Measurements from ENCODE around the gene TNNI3. TPM values are rescaled to one million over a fixed set of nuclear protein-coding genes. Genes with fewer than 3 reads are reported as not detected.
"Not testable (repeated sequence)": the region's sequence is repeated elsewhere in the genome, so short reads cannot be mapped to it uniquely, and the experiment has no call there.

The TNNI3 gene
- total RNA-seq, 1 donor from 2014 or later, result not detected

DNA sequence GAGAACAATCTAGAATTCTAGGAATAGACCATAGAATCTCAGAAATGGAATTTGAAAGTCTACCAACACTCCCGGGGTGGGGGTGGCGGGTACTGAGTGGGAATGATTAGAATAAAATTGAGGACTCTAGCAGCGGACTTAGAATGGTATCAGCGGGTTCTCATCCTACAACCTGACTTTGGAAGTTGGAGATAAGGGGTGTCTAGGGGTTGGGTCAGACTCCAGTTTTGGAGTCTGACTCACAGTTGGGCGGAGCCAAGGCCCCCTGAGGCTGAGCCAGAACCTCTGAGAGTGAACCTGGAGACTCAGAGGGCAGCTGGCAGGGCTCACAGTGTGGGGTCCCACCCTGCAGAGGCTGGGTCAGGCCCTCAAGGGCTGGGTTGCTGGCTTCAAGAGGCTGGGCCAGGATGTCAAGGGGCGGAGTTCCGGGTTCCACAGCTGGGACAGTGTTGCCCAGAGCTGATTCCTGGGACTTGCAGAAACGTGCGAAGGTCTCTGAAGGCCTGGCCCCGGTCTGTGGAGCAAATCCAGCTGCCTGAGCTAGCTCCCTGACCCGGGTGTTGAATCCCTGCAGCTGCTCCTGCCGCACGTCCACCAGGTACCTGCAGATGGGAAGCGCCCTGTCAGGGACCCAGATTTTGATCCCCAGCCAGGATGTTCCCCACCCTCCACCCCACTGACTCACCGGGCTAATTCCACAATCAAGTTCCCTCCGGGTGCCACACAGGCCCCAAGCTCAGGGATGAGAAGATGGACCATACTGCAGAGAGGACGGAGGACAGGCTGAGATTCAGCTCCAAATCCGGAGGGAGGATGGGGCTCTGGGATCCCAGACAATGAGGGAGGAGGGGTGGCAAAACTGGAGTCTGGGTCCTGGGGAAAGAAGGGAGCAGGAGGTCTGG is 1.6 kb upstream of the TNNI3 start:
- no peak overlapping the region for H3K27ac Mint-ChIP-seq (ENCODE audit: unreplicated experiment)
- H3K4me1 Mint-ChIP-seq (ENCODE audit: low read depth), result peaks cover 14% of the 10 kb centered on the region
- no peaks in the 10 kb centered on the region for H3K36me3 Mint-ChIP-seq (ENCODE audit: low read depth)
- no peak overlapping the region for H3K4me3 Mint-ChIP-seq (ENCODE audit: unreplicated experiment)
- no peak for DNase-seq (ENCODE audit: low spot score)
- no peak for TF ChIP-seq CTCF (IDR thresholded peaks at IDR 0.05)
- no peaks in the 10 kb centered on the region for H3K9me3 Mint-ChIP-seq (ENCODE audit: low read depth)
- H3K27me3 Mint-ChIP-seq (ENCODE audit: low read depth), result peaks cover 19% of the 10 kb centered on the region

DNA sequence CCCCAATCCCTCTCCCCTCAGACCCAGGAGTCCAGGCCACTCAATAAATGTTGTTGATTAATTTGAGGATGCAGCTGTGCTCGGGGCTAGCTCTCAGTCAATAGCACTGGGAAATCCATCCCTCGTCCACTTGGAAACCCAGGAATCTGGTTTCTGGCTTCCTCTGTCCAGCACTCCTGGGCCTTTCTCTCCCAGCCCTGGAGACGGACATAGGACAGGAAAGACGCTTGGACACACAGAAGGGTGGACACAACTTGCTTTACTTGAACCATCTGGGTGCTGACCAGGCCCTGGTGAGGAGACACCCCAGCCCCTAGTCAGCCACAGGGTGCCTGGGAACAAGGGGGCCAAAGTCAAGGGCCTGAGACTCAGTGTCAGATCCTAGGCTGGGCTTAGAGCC is 891 bp upstream of the TNNI3 start:
- no peak for TF ChIP-seq CTCF (IDR thresholded peaks at IDR 0.05)
- Mint-ChIP-seq H3K4me3 (ENCODE audit: unreplicated experiment) (no peak overlapping the region), H3K36me3 (ENCODE audit: low read depth) (no peaks in the 10 kb centered on the region), H3K27me3 (ENCODE audit: low read depth) (peaks cover 23% of the 10 kb centered on the region), H3K9me3 (ENCODE audit: low read depth) (no peaks in the 10 kb centered on the region), H3K27ac (ENCODE audit: unreplicated experiment) (no peak overlapping the region), H3K4me1 (ENCODE audit: low read depth) (peaks cover 14% of the 10 kb centered on the region)
- no peak for DNase-seq (ENCODE audit: low spot score)

DNA sequence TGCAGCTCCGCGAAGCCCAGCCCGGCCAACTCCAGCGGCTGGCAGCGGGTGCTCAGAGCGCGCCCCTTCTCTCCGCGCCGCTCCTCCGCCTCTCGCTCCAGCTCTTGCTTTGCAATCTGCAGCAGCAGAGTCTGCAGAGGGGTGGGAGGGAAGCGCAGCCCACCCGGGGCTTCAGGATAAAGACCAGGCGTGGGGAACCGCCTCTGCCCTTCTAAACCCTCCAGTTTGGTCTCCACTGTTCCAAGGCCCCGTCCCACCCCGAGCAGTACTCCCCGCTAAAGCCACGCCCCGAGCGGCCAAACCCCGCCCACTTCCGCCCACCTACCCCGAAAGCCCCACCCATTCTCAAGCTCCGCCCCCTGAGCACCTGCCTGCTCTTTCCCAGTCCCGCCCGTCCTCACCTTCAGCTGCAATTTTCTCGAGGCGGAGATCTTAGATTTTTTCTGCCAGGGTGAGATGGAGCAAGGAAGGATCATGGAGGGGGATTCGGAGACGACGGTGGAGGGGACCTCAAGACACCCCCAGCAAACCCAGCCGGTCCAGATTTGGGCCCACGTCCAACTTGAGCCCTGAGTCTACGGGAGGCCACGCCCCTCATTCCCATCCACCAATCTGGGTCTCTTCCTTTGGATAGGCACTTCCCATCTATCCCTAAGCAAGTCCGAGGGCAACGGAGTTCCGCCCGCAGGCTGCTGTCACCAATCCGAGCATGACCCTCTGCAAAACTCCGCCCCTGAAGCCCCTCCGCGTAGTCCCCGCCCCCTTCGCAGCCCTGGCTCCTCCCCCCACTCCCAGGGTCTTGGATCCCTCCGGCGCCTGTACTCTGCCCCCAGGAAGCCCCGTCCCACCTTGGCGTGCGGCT is 1.1 kb downstream of the TNNI3 start:
- H3K9me3 Mint-ChIP-seq (ENCODE audit: low read depth), result no peaks in the 10 kb centered on the region
- no peak for TF ChIP-seq CTCF (IDR thresholded peaks at IDR 0.05)
- peaks cover 23% of the 10 kb centered on the region for H3K27me3 Mint-ChIP-seq (ENCODE audit: low read depth)
- H3K36me3 Mint-ChIP-seq (ENCODE audit: low read depth), result no peaks in the 10 kb centered on the region
- H3K4me1 Mint-ChIP-seq (ENCODE audit: low read depth), result peaks cover 14% of the 10 kb centered on the region
- peak overlapping the region; percentile 63 for H3K4me3 Mint-ChIP-seq (ENCODE audit: unreplicated experiment)
- DNase-seq (ENCODE audit: low spot score), result no peak
- H3K27ac Mint-ChIP-seq (ENCODE audit: unreplicated experiment), result no peak overlapping the region

- H3K36me3 Mint-ChIP-seq (ENCODE audit: low read depth); H3K27ac Mint-ChIP-seq (ENCODE audit: unreplicated experiment); H3K4me3 Mint-ChIP-seq (ENCODE audit: unreplicated experiment); DNase-seq (ENCODE audit: low spot score); H3K9me3 Mint-ChIP-seq (ENCODE audit: low read depth): not testable (repeated sequence)
- peaks cover 14% of the 10 kb centered on the region for H3K4me1 Mint-ChIP-seq (ENCODE audit: low read depth)
- peaks cover 23% of the 10 kb centered on the region for H3K27me3 Mint-ChIP-seq (ENCODE audit: low read depth)
Observed at GRCh38 chr19:55155784-55156183, 1.7 kb downstream of the TNNI3 start.

GRCh38 chr19:55153652-55154264 is 3.8 kb downstream of the TNNI3 start:
- Mint-ChIP-seq H3K27ac (ENCODE audit: unreplicated experiment) (no peak overlapping the region), H3K4me1 (ENCODE audit: low read depth) (peaks cover 7% of the 10 kb centered on the region), H3K9me3 (ENCODE audit: low read depth) (no peaks in the 10 kb centered on the region), H3K27me3 (ENCODE audit: low read depth) (peaks cover 35% of the 10 kb centered on the region), H3K36me3 (ENCODE audit: low read depth) (no peaks in the 10 kb centered on the region), H3K4me3 (ENCODE audit: unreplicated experiment) (no peak overlapping the region)
- TF ChIP-seq CTCF (IDR thresholded peaks at IDR 0.05), result no peak
- no peak for DNase-seq (ENCODE audit: low spot score)

Measured in chondrocyte (in vitro differentiated cells).